Karpas-422 (cell line): Measurements from ENCODE around the gene NHEJ1. TPM values are rescaled to one million over a fixed set of nuclear protein-coding genes. Genes with fewer than 3 reads are reported as not detected.

Experiments
- DNase-seq: peaks from one replicate; pipeline ENCODE4 v3.0.0-alpha.2; 2015
- H2AFZ ChIP-seq: fragments of 200-600 bp; sonication (generic); 2 replicates; pipeline ENCODE4 v1.6.1; 2014; ENCODE audit warnings: antibody characterized with exemption, low read length, mixed read lengths
- H3K27ac ChIP-seq: fragments of 200-600 bp; sonication (generic); 2 replicates; pipeline ENCODE4 v1.5.1; 2014; ENCODE audit warnings: mild to moderate bottlenecking, low read length, moderate library complexity
- H3K27me3 ChIP-seq: fragments of 200-600 bp; sonication (generic); 2 replicates; pipeline ENCODE4 v1.6.1; 2014; ENCODE audit warnings: low read length, mixed read lengths
- H3K36me3 ChIP-seq: fragments of 200-600 bp; sonication (generic); 2 replicates; pipeline ENCODE4 v1.6.1; 2014; ENCODE audit warnings: low read length, mixed read lengths; ENCODE audit not compliant: insufficient read depth
- H3K4me1 ChIP-seq: fragments of 200-600 bp; sonication (generic); 2 replicates; pipeline ENCODE4 v1.6.1; 2014; ENCODE audit warnings: mild to moderate bottlenecking, low read length, mixed read lengths
- H3K4me2 ChIP-seq: fragments of 200-600 bp; sonication (generic); 2 replicates; pipeline ENCODE4 v1.6.1; 2014; ENCODE audit warnings: low read length, low read depth, mild to moderate bottlenecking; ENCODE audit not compliant: poor library complexity, severe bottlenecking
- H3K4me3 ChIP-seq: fragments of 200-600 bp; sonication (generic); 2 replicates; pipeline ENCODE4 v1.5.1; 2014; ENCODE audit warnings: mild to moderate bottlenecking, antibody characterized with exemption, low read length, mixed read lengths
- H3K79me2 ChIP-seq: fragments of 200-600 bp; sonication (generic); 2 replicates; pipeline ENCODE4 v1.6.1; 2014; ENCODE audit warnings: mild to moderate bottlenecking, low read length, mixed read lengths
- H3K9ac ChIP-seq: fragments of 200-600 bp; sonication (generic); 2 replicates; pipeline ENCODE4 v1.6.0; 2014; ENCODE audit warnings: low read length
- H3K9me2 ChIP-seq: fragments of 200-600 bp; sonication (generic), shearing (Covaris generic); replicated peaks from 2 replicates; pipeline ENCODE4 v1.6.0; 2014; ENCODE audit warnings: mild to moderate bottlenecking, low read length, moderate library complexity; ENCODE audit not compliant: insufficient read depth
- H3K9me3 ChIP-seq: fragments of 300-700, 200-600 bp; sonication (generic); 2 replicates; pipeline ENCODE4 v1.6.1; 2014; ENCODE audit warnings: low read length, mixed read lengths
- H4K20me1 ChIP-seq: fragments of 200-600 bp; sonication (generic); 2 replicates; pipeline ENCODE4 v1.6.1; 2014; ENCODE audit warnings: mild to moderate bottlenecking, antibody characterized with exemption, low read length, low read depth; ENCODE audit not compliant: insufficient read depth
- total RNA-seq: library from RNA; depleted of rRNA; stranded (reverse); fragments of >200 nt; shearing (Covaris generic); gene quantifications from 2 replicates; pipeline ENCODE4 v1.2.3, GENCODE V29; 2014; ENCODE audit warnings: low replicate concordance

Gene NHEJ1
- total RNA-seq, 1 experiment from 2014 or later: 21.5 TPM

- no peak within 1 kb of the TSS for H3K4me2 ChIP-seq
- H3K9ac ChIP-seq: no peak within 1 kb of the TSS
- no peaks in the 10 kb centered on the region for H3K27me3 ChIP-seq
- no peaks in the 10 kb centered on the region for H3K4me1 ChIP-seq
- no peak within 1 kb of the TSS for H3K4me3 ChIP-seq
- no peaks in the 10 kb centered on the region for H3K36me3 ChIP-seq
- H4K20me1 ChIP-seq: no peaks in the 10 kb centered on the region
- H2AFZ ChIP-seq: no peak within 1 kb of the TSS
- no peaks in the 10 kb centered on the region for H3K79me2 ChIP-seq
- no peak for DNase-seq
- no peaks in the 10 kb centered on the region for H3K9me3 ChIP-seq
- H3K27ac ChIP-seq: no peak within 1 kb of the TSS
- no peaks in the 10 kb centered on the region for H3K9me2 ChIP-seq
Observed at GRCh38 chr2:219060821-219061791, 99.5 kb downstream of the NHEJ1 start, which contains the start of gene IHH. Gene IHH (minus strand): TSS chr2:219060921. CDS start chr2:219060467, 454 bp downstream.

GRCh38 chr2:219059725-219060682, 100.6 kb downstream of the NHEJ1 start:
- no peak overlapping the region for H2AFZ ChIP-seq
- no peaks in the 10 kb centered on the region for H3K4me1 ChIP-seq
- DNase-seq: no peak
- H3K79me2 ChIP-seq: no peaks in the 10 kb centered on the region
- H3K4me2 ChIP-seq: no peak overlapping the region
- no peaks in the 10 kb centered on the region for H3K27me3 ChIP-seq
- H3K9ac ChIP-seq: no peak overlapping the region
- no peak overlapping the region for H3K27ac ChIP-seq
- no peaks in the 10 kb centered on the region for H4K20me1 ChIP-seq
- no peak overlapping the region for H3K4me3 ChIP-seq
- H3K9me3 ChIP-seq: no peaks in the 10 kb centered on the region
- no peaks in the 10 kb centered on the region for H3K9me2 ChIP-seq
- H3K36me3 ChIP-seq: no peaks in the 10 kb centered on the region

- Histone ChIP-seq H3K27ac (no peak overlapping the region), H3K9ac (no peak overlapping the region), H3K4me3 (no peak overlapping the region), H2AFZ (no peak overlapping the region), H3K27me3 (no peaks in the 10 kb centered on the region), H4K20me1 (no peaks in the 10 kb centered on the region), H3K9me3 (no peaks in the 10 kb centered on the region), H3K4me2 (no peak overlapping the region), H3K36me3 (no peaks in the 10 kb centered on the region), H3K79me2 (no peaks in the 10 kb centered on the region), H3K4me1 (no peaks in the 10 kb centered on the region), H3K9me2 (no peaks in the 10 kb centered on the region)
- no peak for DNase-seq
Observed at GRCh38 chr2:219059375-219059724, 101.3 kb downstream of the NHEJ1 start.

GRCh38 chr2:219058541-219059374, 101.9 kb downstream of the NHEJ1 start:
- Histone ChIP-seq H3K4me3 (no peak overlapping the region), H3K9ac (no peak overlapping the region), H3K9me2 (no peaks in the 10 kb centered on the region), H2AFZ (no peak overlapping the region), H3K27me3 (no peaks in the 10 kb centered on the region), H3K9me3 (no peaks in the 10 kb centered on the region), H3K4me1 (no peaks in the 10 kb centered on the region), H3K27ac (no peak overlapping the region), H3K36me3 (no peaks in the 10 kb centered on the region), H4K20me1 (no peaks in the 10 kb centered on the region), H3K4me2 (no peak overlapping the region), H3K79me2 (no peaks in the 10 kb centered on the region)
- no peak for DNase-seq

- no peaks in the 10 kb centered on the region for H3K27me3 ChIP-seq
- H3K9me2 ChIP-seq: no peaks in the 10 kb centered on the region
- H3K27ac ChIP-seq: no peak overlapping the region
- no peak overlapping the region for H2AFZ ChIP-seq
- no peak overlapping the region for H3K4me3 ChIP-seq
- DNase-seq: peak; percentile 89
- H3K9me3 ChIP-seq: no peaks in the 10 kb centered on the region
- no peaks in the 10 kb centered on the region for H3K4me1 ChIP-seq
- no peaks in the 10 kb centered on the region for H3K36me3 ChIP-seq
- H3K79me2 ChIP-seq: no peaks in the 10 kb centered on the region
- H3K9ac ChIP-seq: no peak overlapping the region
- no peaks in the 10 kb centered on the region for H4K20me1 ChIP-seq
- H3K4me2 ChIP-seq: no peak overlapping the region
Observed at GRCh38 chr2:219057709-219058540, 102.7 kb downstream of the NHEJ1 start.

- Histone ChIP-seq H3K36me3 (no peaks in the 10 kb centered on the region), H3K4me1 (no peaks in the 10 kb centered on the region), H3K4me3 (no peak overlapping the region), H2AFZ (no peak overlapping the region), H3K9me2 (no peaks in the 10 kb centered on the region), H4K20me1 (no peaks in the 10 kb centered on the region), H3K27ac (no peak overlapping the region), H3K9ac (no peak overlapping the region), H3K4me2 (no peak overlapping the region), H3K9me3 (no peaks in the 10 kb centered on the region), H3K27me3 (no peaks in the 10 kb centered on the region), H3K79me2 (no peaks in the 10 kb centered on the region)
- DNase-seq: no peak
Observed at GRCh38 chr2:219056896-219057708, 103.5 kb downstream of the NHEJ1 start.
